CD4-positive, alpha-beta T cell (primary cell): ENCODE results near the gene DLST. TPM values are rescaled to one million over a fixed set of nuclear protein-coding genes. Genes with fewer than 3 reads are reported as not detected.

Experiments
- ATAC-seq: fragments of 200-7000 bp; cut with Tn5 transposase; one replicate; pipeline ENCODE4 v1.10.0; 2022; ENCODE audit warnings: mild to moderate bottlenecking; ENCODE audit not compliant: poor library complexity
- CTCF ChIA-PET: fragments of 350-600 bp; sonication (Branson Sonifier 250); formaldehyde crosslinking; loops from one replicate; lab custom pipeline; 2021; ENCODE audit warnings: antibody characterized with exemption, inconsistent platforms; lab: Charles Lee
- POLR2A ChIA-PET: fragments of 350-600 bp; sonication (Branson Sonifier 250); formaldehyde crosslinking; loops from one replicate; lab custom pipeline; 2021; ENCODE audit warnings: antibody characterized with exemption, inconsistent platforms; lab: Charles Lee
- DNase-seq, 14 experiments: peaks; one replicate each; pipeline ENCODE4 v3.0.0-alpha.2; 2013 to 2020; ENCODE audit warnings: mixed read lengths in 2 of 14
- H3K27ac ChIP-seq, 2 donors: one replicate each; pipeline versions ENCODE4 v1.5.1 to v1.7.0; 2013; ENCODE audit warnings: low read length in 2 of 2, low read depth in 1 of 2, mild to moderate bottlenecking in 1 of 2
- H3K27me3 ChIP-seq, 2 experiments: 1 replicate in 1 of 2; 2 replicates in 1 of 2; pipeline versions ENCODE4 v1.6.1 to v1.7.0; 2013; ENCODE audit warnings: low read length in 2 of 2, control low read depth in 1 of 2, mild to moderate bottlenecking in 1 of 2, moderate library complexity in 1 of 2; ENCODE audit not compliant: insufficient read depth in 2 of 2, control insufficient read depth in 1 of 2
- H3K36me3 ChIP-seq: one replicate; pipeline ENCODE4 v1.6.1; 2013; ENCODE audit warnings: low read length, control low read depth; ENCODE audit not compliant: insufficient read depth
- H3K4me1 ChIP-seq: one replicate; pipeline ENCODE4 v1.6.1; 2013; ENCODE audit warnings: low read length, control low read depth; ENCODE audit not compliant: insufficient read depth
- H3K4me3 ChIP-seq: one replicate; pipeline ENCODE4 v1.5.1; 2013; ENCODE audit warnings: mild to moderate bottlenecking, low read length, moderate library complexity
- H3K9me3 ChIP-seq, 2 experiments: 1 replicate in 1 of 2; 2 replicates in 1 of 2; pipeline versions ENCODE4 v1.6.1 to v1.7.0; 2013; ENCODE audit warnings: low read length in 2 of 2, mild to moderate bottlenecking in 2 of 2, control low read depth in 1 of 2, moderate library complexity in 1 of 2; ENCODE audit not compliant: control insufficient read depth in 1 of 2, insufficient read depth in 1 of 2
- H3K27ac Mint-ChIP-seq: one replicate; pipeline ENCODE4 v1.8.0; 2020; ENCODE audit warnings: mixed read lengths
- H3K27me3 Mint-ChIP-seq: one replicate; pipeline ENCODE4 v1.8.0; 2021; ENCODE audit warnings: mixed read lengths
- H3K36me3 Mint-ChIP-seq: one replicate; pipeline ENCODE4 v1.8.0; 2021; ENCODE audit warnings: low read depth, mixed read lengths
- H3K4me1 Mint-ChIP-seq: one replicate; pipeline ENCODE4 v1.8.0; 2021; ENCODE audit warnings: low read depth, mixed read lengths
- H3K4me3 Mint-ChIP-seq: one replicate; pipeline ENCODE4 v1.8.0; 2020; ENCODE audit warnings: mild to moderate bottlenecking, mixed read lengths
- H3K9me3 Mint-ChIP-seq: one replicate; pipeline ENCODE4 v1.8.0; 2020; ENCODE audit warnings: mixed read lengths
- intact Hi-C, 2 experiments: fragments of 100-400 bp; cut with DNase I in 1 of 2; cut with micrococcal nuclease in 1 of 2; formaldehyde crosslinking; loops; one replicate each; pipeline versions ENCODE4 v1.15.1 to v1.9.0; 2023 to 2025; cut with DNase I, micrococcal nuclease
- total RNA-seq, 174 experiments: library from RNA in 2 of 174; stranded (reverse) in 2 of 174; gene quantifications; one replicate each; pipeline ENCODE4 v1.2.3 and lab custom pipeline; 2021 to 2026
- TF ChIP-seq, protein P1 (sequence below): fragments of 200-600 bp; IDR thresholded peaks from one replicate; pipeline ENCODE4 v1.8.0; 2022; ENCODE audit warnings: antibody characterized with exemption, mild to moderate bottlenecking

DLST gene
- total RNA-seq, 2 experiments from 2014 or later = 162 to 170 TPM

- no peak overlapping the region for H3K27ac ChIP-seq
- H3K36me3 Mint-ChIP-seq = no peaks in the 10 kb centered on the region
- H3K27ac Mint-ChIP-seq = no peak overlapping the region
- peaks cover 0 to 1% of the 10 kb centered on the region in 2 experiments for H3K9me3 ChIP-seq
- no peaks in the 10 kb centered on the region for H3K27me3 ChIP-seq
- H3K27me3 Mint-ChIP-seq = no peaks in the 10 kb centered on the region
- intact Hi-C loops = no loop called here
- ChIA-PET POLR2A (no interaction called here), CTCF (no interaction called here)
- H3K4me1 Mint-ChIP-seq = peaks cover 17% of the 10 kb centered on the region
- TF ChIP-seq, protein P1, sequence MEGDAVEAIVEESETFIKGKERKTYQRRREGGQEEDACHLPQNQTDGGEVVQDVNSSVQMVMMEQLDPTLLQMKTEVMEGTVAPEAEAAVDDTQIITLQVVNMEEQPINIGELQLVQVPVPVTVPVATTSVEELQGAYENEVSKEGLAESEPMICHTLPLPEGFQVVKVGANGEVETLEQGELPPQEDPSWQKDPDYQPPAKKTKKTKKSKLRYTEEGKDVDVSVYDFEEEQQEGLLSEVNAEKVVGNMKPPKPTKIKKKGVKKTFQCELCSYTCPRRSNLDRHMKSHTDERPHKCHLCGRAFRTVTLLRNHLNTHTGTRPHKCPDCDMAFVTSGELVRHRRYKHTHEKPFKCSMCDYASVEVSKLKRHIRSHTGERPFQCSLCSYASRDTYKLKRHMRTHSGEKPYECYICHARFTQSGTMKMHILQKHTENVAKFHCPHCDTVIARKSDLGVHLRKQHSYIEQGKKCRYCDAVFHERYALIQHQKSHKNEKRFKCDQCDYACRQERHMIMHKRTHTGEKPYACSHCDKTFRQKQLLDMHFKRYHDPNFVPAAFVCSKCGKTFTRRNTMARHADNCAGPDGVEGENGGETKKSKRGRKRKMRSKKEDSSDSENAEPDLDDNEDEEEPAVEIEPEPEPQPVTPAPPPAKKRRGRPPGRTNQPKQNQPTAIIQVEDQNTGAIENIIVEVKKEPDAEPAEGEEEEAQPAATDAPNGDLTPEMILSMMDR = no peak
- H3K4me3 Mint-ChIP-seq = no peak overlapping the region
- no peak for DNase-seq
- no peaks in the 10 kb centered on the region for H3K36me3 ChIP-seq
- no peaks in the 10 kb centered on the region for H3K9me3 Mint-ChIP-seq
- no peak overlapping the region for H3K4me3 ChIP-seq
- peaks cover 13% of the 10 kb centered on the region for H3K4me1 ChIP-seq
- ATAC-seq = no peak
Measured at GRCh38 chr14:74934041-74934440, 52.3 kb downstream of the DLST start.

DNA sequence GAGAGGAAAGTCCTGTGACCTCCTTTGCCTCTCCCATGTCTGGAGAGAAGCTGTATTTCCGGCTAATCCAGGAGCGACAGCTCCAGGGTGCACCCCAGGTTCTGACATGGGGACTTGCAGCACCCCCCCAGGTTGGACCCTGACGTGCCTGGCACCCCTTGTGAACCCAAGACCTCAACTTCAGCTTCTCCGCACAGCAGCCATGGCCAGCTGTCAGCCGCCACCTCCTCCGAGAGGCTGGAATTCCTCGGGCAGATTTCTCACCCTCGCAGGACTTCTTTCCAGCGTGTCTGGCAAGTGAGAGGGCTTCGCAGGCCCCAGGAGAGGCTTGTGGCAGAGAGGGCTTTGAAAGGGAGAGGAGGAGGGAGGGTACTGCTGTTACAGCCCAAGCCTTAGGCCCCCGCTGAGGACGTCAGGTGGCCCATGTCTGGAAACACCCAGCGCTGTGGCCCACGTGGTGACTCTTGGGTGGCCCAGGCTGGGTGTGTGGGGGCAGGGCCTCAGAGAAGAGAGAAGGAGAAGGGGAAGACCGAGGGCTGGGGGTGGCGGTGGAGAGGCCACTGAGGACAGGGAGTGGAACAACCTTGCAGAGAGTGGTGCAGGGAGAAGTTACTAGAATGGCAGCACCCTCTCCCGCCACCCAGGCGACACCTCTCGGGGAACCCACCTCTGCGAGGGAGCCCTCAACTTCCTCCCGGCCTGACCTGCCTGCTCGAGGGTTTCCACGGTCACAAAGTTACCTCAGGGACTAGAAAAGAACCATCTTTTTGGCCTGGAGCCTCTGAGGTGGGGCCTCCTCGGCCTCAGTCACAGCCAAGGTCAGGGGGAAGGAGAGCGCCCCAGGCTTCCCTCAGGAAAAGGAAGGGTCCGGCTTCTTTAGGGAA lies 53.0 kb downstream of the DLST start:
- H3K4me1 Mint-ChIP-seq = peaks cover 17% of the 10 kb centered on the region
- ATAC-seq = no peak

DNA sequence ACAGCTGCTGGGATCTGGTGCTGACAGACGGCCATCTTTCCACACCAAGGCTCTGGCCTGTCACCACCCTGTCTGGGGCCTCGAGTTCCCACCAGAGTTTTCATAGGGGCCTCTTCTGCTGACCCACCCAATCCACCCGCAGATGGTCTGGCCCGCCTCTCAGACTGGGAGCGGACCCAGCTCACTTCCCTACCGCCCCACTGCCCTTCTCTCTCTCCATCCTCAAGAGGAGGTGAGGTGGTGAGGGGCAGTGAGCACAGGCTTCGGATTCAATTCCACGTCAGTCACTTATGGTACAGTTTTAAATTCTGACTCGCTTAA lies 53.6 kb downstream of the DLST start:
- Histone ChIP-seq H3K4me1 (peaks cover 15% of the 10 kb centered on the region), H3K4me3 (no peak overlapping the region), H3K27ac (no peak overlapping the region), H3K9me3 (peaks cover 0 to 3% of the 10 kb centered on the region in 2 experiments), H3K27me3 (no peaks in the 10 kb centered on the region), H3K36me3 (no peaks in the 10 kb centered on the region)
- no peaks in the 10 kb centered on the region for H3K36me3 Mint-ChIP-seq
- intact Hi-C loops = no loop called here
- POLR2A ChIA-PET = no interaction called here
- H3K4me3 Mint-ChIP-seq = no peak overlapping the region
- DNase-seq (no peak), ATAC-seq (no peak)
- no peaks in the 10 kb centered on the region for H3K9me3 Mint-ChIP-seq
- TF ChIP-seq, protein P1 = no peak
- peaks cover 22% of the 10 kb centered on the region for H3K4me1 Mint-ChIP-seq
- no peaks in the 10 kb centered on the region for H3K27me3 Mint-ChIP-seq
- H3K27ac Mint-ChIP-seq = no peak overlapping the region
- CTCF ChIA-PET = no interaction called here

More for the DNA sequence above, 53.0 kb downstream of the DLST start:
- no peak overlapping the region for H3K4me3 ChIP-seq
- POLR2A ChIA-PET = no interaction called here
- Mint-ChIP-seq H3K27ac (no peak overlapping the region), H3K4me3 (no peak overlapping the region), H3K36me3 (no peaks in the 10 kb centered on the region), H3K27me3 (no peaks in the 10 kb centered on the region), H3K9me3 (no peaks in the 10 kb centered on the region)
- DNase-seq = no peak
- intact Hi-C loops = no loop called here
- H3K27me3 ChIP-seq = no peaks in the 10 kb centered on the region
- peaks cover 10% of the 10 kb centered on the region for H3K4me1 ChIP-seq
- H3K36me3 ChIP-seq = no peaks in the 10 kb centered on the region
- no peak overlapping the region for H3K27ac ChIP-seq
- CTCF ChIA-PET = no interaction called here
- TF ChIP-seq, protein P1 = no peak
- H3K9me3 ChIP-seq = peaks cover 0 to 3% of the 10 kb centered on the region in 2 experiments
